ENCODE measurements around the gene PPP2R3B.

- TF ChIP-seq EZH2 (IDR thresholded peaks at IDR 0.05; ENCODE audit: borderline replicate concordance, insufficient read depth, low read length, poor library complexity, severe bottlenecking) (no peak), CTCF (IDR thresholded peaks at IDR 0.05; ENCODE audit: poor library complexity, severe bottlenecking) (no peak)
Measured at GRCh38 chrX:353566-354535, 32.9 kb downstream of the PPP2R3B start.

Measured in neural cell (in vitro differentiated cells).